Neural progenitor cell (in vitro differentiated cells): ENCODE measurements around the gene NFATC2. TPM values are rescaled to one million over a fixed set of nuclear protein-coding genes. Genes with fewer than 3 reads are reported as not detected.

ENCODE experiments used
- DNase-seq: peaks from one replicate; pipeline ENCODE4 v3.0.0-alpha.2; 2016; ENCODE audit warnings: low spot score
- H2AFZ ChIP-seq: fragments of 200-600 bp; sonication (generic); replicated peaks from 2 replicates; pipeline ENCODE4 v1.6.1; 2016; ENCODE audit warnings: antibody characterized with exemption
- H3F3A ChIP-seq: fragments of 200-600 bp; sonication (generic); 2 replicates; pipeline ENCODE4 v1.6.1; 2016; ENCODE audit warnings: antibody characterized with exemption, low read depth
- H3K27ac ChIP-seq: fragments of 200-600 bp; sonication (generic); 2 replicates; pipeline ENCODE4 v1.5.1; 2016; ENCODE audit warnings: mild to moderate bottlenecking
- H3K27me3 ChIP-seq: fragments of 200-600 bp; sonication (generic); 2 replicates; pipeline ENCODE4 v1.6.1; 2016; ENCODE audit warnings: mild to moderate bottlenecking, moderate library complexity
- H3K36me3 ChIP-seq: fragments of 200-600 bp; sonication (generic); 2 replicates; pipeline ENCODE4 v1.5.1; 2016
- H3K4me1 ChIP-seq: fragments of 200-600 bp; sonication (generic); 2 replicates; pipeline ENCODE4 v1.6.1; 2016; ENCODE audit warnings: mixed run types
- H3K4me2 ChIP-seq: fragments of 200-600 bp; sonication (generic); 2 replicates; pipeline ENCODE4 v1.6.1; 2016
- H3K4me3 ChIP-seq: fragments of 200-600 bp; sonication (generic); 2 replicates; pipeline ENCODE4 v1.5.1; 2016
- H3K79me2 ChIP-seq: fragments of 200-600 bp; sonication (generic); 2 replicates; pipeline ENCODE4 v1.6.1; 2016; ENCODE audit warnings: low read depth
- H3K9ac ChIP-seq: fragments of 200-600 bp; sonication (generic); 2 replicates; pipeline ENCODE4 v1.6.1; 2016
- H3K9me3 ChIP-seq: fragments of 200-600 bp; sonication (generic); 2 replicates; pipeline ENCODE4 v1.5.1; 2016; ENCODE audit warnings: low read depth
- H4K20me1 ChIP-seq: fragments of 200-600 bp; sonication (generic); 2 replicates; pipeline ENCODE4 v1.6.1; 2016; ENCODE audit warnings: low read depth
- H3K27ac Mint-ChIP-seq: 3 replicates; pipeline ENCODE4 v1.8.0; 2021; ENCODE audit warnings: mixed read lengths
- H3K27me3 Mint-ChIP-seq: 2 replicates; pipeline ENCODE4 v1.8.0; 2022; ENCODE audit warnings: low read depth, mild to moderate bottlenecking, inconsistent platforms, moderate library complexity, mixed read lengths; ENCODE audit not compliant: insufficient read depth
- H3K36me3 Mint-ChIP-seq: 3 replicates; pipeline ENCODE4 v1.8.0; 2021; ENCODE audit warnings: mixed read lengths
- H3K4me1 Mint-ChIP-seq: 3 replicates; pipeline ENCODE4 v1.8.0; 2021; ENCODE audit warnings: mixed read lengths
- H3K4me3 Mint-ChIP-seq: 3 replicates; pipeline ENCODE4 v1.8.0; 2021; ENCODE audit warnings: mild to moderate bottlenecking, moderate library complexity, mixed read lengths
- H3K9me3 Mint-ChIP-seq: 3 replicates; pipeline ENCODE4 v1.8.0; 2020; ENCODE audit warnings: mixed read lengths
- EZH2 ChIP-seq: fragments of 200-600 bp; sonication (generic); IDR thresholded peaks from 2 replicates; pipeline ENCODE4 v1.6.1; 2017; ENCODE audit warnings: antibody characterized with exemption, mild to moderate bottlenecking, moderate library complexity
- EZH2phosphoT487 ChIP-seq: fragments of 200-600 bp; sonication (generic); IDR thresholded peaks from 2 replicates; pipeline ENCODE4 v1.6.1; 2017; ENCODE audit warnings: antibody characterized with exemption
- total RNA-seq: library from RNA; depleted of rRNA; stranded (reverse); fragments of >200 nt; gene quantifications from 2 replicates; pipeline ENCODE4 v1.2.3, GENCODE V29; 2015; ENCODE audit warnings: low replicate concordance
- TF ChIP-seq, protein P1 (sequence below): fragments of 200-600 bp; sonication (generic); IDR thresholded peaks from 2 replicates; pipeline ENCODE4 v1.5.1; 2017; ENCODE audit warnings: antibody characterized with exemption, mild to moderate bottlenecking

Gene NFATC2
- total RNA-seq, 1 donor from 2014 or later, result 0.19 TPM

DNA sequence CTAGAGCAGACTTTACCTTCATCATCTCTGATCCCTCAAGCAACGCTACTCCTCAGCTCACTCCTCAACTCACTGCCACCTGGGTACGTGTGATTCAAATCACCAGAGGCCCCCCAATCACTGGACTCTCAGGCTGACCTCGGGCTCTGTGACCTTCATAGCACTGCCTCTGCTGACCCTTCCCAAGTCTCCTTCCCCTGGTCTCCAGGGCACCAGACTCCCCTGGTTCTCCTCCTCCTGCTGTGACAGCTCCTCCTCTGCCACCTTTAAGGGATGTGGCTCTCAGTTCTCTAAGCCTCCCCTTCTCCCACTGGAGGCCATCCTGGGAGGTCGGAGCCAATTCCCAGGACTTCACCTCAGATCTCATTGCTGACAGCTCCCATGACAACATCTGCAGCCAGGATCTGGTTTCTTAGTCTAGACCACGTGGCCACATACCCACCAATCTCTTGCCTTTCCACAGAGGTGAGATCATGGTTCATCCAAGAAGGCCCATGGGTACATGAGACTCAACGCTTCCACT, 90.4 kb downstream of the NFATC2 start:
- peaks cover 37% of the 10 kb centered on the region for H3K4me1 Mint-ChIP-seq
- no peaks in the 10 kb centered on the region for H3K36me3 Mint-ChIP-seq
- no peak overlapping the region for H3K4me2 ChIP-seq
- peak overlapping the region; percentile 29 for H3K27ac Mint-ChIP-seq
- H2AFZ ChIP-seq, result no peak overlapping the region
- peaks cover 12% of the 10 kb centered on the region for H3K27me3 Mint-ChIP-seq
- H3K4me3 Mint-ChIP-seq, result no peak overlapping the region
- H3K4me3 ChIP-seq, result no peak overlapping the region
- TF ChIP-seq EZH2, result no peak
- TF ChIP-seq EZH2phosphoT487, result no peak
- TF ChIP-seq, protein P1, sequence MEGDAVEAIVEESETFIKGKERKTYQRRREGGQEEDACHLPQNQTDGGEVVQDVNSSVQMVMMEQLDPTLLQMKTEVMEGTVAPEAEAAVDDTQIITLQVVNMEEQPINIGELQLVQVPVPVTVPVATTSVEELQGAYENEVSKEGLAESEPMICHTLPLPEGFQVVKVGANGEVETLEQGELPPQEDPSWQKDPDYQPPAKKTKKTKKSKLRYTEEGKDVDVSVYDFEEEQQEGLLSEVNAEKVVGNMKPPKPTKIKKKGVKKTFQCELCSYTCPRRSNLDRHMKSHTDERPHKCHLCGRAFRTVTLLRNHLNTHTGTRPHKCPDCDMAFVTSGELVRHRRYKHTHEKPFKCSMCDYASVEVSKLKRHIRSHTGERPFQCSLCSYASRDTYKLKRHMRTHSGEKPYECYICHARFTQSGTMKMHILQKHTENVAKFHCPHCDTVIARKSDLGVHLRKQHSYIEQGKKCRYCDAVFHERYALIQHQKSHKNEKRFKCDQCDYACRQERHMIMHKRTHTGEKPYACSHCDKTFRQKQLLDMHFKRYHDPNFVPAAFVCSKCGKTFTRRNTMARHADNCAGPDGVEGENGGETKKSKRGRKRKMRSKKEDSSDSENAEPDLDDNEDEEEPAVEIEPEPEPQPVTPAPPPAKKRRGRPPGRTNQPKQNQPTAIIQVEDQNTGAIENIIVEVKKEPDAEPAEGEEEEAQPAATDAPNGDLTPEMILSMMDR, result no peak
- no peak overlapping the region for H3K27ac ChIP-seq
- peaks cover 6% of the 10 kb centered on the region for H3F3A ChIP-seq
- no peak overlapping the region for H3K9ac ChIP-seq
- H4K20me1 ChIP-seq, result no peaks in the 10 kb centered on the region
- no peaks in the 10 kb centered on the region for H3K36me3 ChIP-seq
- H3K4me1 ChIP-seq, result peaks cover 7% of the 10 kb centered on the region
- no peaks in the 10 kb centered on the region for H3K9me3 ChIP-seq
- no peaks in the 10 kb centered on the region for H3K79me2 ChIP-seq
- H3K9me3 Mint-ChIP-seq, result peaks cover 13% of the 10 kb centered on the region
- DNase-seq, result no peak
- H3K27me3 ChIP-seq, result no peaks in the 10 kb centered on the region

DNA sequence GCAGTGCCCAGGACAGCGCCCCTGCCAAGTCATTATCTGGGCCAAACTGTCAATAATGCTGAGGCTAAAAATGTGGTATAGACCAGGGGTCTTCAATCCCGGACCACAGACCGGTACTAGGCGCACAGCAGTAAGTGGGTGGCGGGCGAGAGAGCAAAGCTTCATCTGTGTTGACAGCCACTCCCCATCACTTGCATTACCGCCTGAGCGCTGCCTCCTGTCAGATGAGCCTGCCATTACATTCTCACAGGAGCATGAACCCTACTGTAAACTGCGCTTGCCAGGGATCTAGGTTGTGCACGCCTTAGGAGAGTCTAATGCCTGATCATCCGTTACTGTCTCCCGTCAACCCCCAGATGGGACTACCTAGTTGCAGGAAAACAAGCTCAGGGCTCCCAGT, 91.0 kb downstream of the NFATC2 start:
- no peak overlapping the region for H3K4me3 ChIP-seq

DNA sequence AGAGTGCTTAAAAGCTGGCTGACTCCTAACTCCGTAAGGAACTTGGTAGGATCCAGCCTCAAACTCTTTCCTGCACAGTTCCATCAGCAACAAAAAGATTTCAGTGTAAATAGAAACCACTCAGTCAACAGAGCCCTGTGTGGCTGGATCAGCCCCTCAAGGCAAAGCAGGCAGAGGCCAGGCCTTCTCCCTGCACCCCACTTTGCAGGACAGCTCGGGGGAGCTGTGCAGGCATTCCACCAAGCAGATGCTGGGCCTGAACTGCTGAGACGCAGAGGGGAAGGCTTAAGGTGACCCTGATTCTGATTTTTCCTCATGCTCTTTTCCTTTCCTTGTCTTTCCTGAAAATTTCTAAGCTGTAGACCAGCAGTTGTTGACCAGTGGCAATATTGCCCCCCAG, 91.5 kb downstream of the NFATC2 start:
- Histone ChIP-seq H3F3A (peaks cover 6% of the 10 kb centered on the region), H3K36me3 (no peaks in the 10 kb centered on the region), H4K20me1 (no peaks in the 10 kb centered on the region), H3K27ac (no peak overlapping the region), H3K9ac (no peak overlapping the region), H3K4me1 (peaks cover 7% of the 10 kb centered on the region), H3K4me2 (no peak overlapping the region), H3K27me3 (no peaks in the 10 kb centered on the region), H3K9me3 (no peaks in the 10 kb centered on the region), H3K79me2 (no peaks in the 10 kb centered on the region), H3K4me3 (no peak overlapping the region), H2AFZ (no peak overlapping the region)
- H3K4me3 Mint-ChIP-seq, result no peak overlapping the region
- TF ChIP-seq EZH2, result no peak
- TF ChIP-seq, protein P1, result no peak
- no peak for TF ChIP-seq EZH2phosphoT487
- peak overlapping the region; percentile 72 for H3K27ac Mint-ChIP-seq
- peaks cover 10% of the 10 kb centered on the region for H3K27me3 Mint-ChIP-seq
- H3K9me3 Mint-ChIP-seq, result peaks cover 13% of the 10 kb centered on the region
- H3K36me3 Mint-ChIP-seq, result no peaks in the 10 kb centered on the region
- peaks cover 41% of the 10 kb centered on the region for H3K4me1 Mint-ChIP-seq
- no peak for DNase-seq

More for the DNA sequence above, 91.0 kb downstream of the NFATC2 start:
- Mint-ChIP-seq H3K4me3 (no peak overlapping the region), H3K4me1 (peaks cover 38% of the 10 kb centered on the region), H3K36me3 (no peaks in the 10 kb centered on the region), H3K27ac (no peak overlapping the region), H3K9me3 (peaks cover 13% of the 10 kb centered on the region), H3K27me3 (peaks cover 10% of the 10 kb centered on the region)
- Histone ChIP-seq H3K4me1 (peaks cover 7% of the 10 kb centered on the region), H3K9ac (no peak overlapping the region), H4K20me1 (no peaks in the 10 kb centered on the region), H3K79me2 (no peaks in the 10 kb centered on the region), H3K27me3 (no peaks in the 10 kb centered on the region), H3K9me3 (no peaks in the 10 kb centered on the region), H3K36me3 (no peaks in the 10 kb centered on the region), H3K4me2 (no peak overlapping the region), H3K27ac (no peak overlapping the region), H3F3A (peaks cover 6% of the 10 kb centered on the region), H2AFZ (no peak overlapping the region)
- TF ChIP-seq EZH2 (no peak), EZH2phosphoT487 (no peak)
- TF ChIP-seq, protein P1, result no peak
- DNase-seq, result no peak
